Ureter (tissue), 1 donor: ENCODE measurements around the gene MTX1. TPM values are rescaled to one million over a fixed set of nuclear protein-coding genes. Genes with fewer than 3 reads are reported as not detected.

Experiments
- DNase-seq: peaks from one replicate; pipeline ENCODE4 v3.0.0-alpha.2; 2020; ENCODE audit warnings: low spot score
- total RNA-seq: library from RNA; stranded (reverse); gene quantifications from one replicate; pipeline ENCODE4 v1.2.4, GENCODE V29; 2023
- donor health status: DM: yes; HTN: yes; CAD: no.

The MTX1 gene
- total RNA-seq, 1 donor from 2014 or later = 31.6 TPM

DNA sequence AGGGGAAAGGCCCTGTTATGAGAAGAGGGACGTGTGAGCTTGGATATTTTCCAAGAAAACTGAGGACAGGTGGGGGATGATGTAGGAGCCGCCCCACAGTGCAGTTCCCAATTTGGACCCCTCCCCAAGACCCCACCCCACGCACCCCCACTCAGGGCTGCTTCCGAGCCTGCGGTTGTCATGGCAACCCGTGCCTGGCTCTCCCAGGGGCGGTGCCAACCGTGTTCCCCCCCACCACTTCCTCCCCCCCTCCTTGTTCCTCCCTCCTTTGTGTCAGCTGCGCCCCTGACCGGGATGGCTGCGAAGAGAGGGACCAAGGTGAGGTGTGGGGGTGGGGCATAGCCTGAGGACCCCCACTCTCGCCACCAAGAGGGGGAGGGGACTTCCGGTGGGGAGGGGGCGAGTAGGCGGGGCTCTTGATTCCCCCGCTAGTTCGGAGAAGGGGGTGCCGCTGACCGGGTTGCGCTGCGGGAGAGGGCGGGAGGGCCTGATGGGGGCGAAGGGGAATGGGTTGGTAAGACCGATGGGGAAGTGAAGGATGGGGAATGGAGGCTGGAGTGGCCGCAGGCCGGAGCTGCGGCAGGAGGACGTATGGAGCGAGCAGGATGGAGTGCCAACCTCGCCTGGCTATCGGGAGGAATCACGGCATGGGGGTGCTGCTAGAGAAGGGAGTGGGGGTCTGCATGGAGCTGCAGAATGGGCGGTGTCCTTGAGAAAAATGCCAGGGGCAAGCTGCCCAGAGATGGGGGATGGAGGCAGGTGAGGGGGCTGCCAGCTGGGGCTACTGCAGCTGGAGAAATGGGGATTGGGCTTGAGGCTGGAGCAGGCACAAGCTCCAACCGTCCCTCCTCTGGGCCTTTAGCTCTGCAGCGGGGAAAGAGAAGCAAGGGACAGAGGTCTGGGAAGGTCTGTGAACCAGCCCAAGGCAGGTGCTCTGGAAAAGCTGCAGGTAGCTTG is 33.9 kb upstream of the MTX1 start:
- DNase-seq = peak; percentile 45

DNA sequence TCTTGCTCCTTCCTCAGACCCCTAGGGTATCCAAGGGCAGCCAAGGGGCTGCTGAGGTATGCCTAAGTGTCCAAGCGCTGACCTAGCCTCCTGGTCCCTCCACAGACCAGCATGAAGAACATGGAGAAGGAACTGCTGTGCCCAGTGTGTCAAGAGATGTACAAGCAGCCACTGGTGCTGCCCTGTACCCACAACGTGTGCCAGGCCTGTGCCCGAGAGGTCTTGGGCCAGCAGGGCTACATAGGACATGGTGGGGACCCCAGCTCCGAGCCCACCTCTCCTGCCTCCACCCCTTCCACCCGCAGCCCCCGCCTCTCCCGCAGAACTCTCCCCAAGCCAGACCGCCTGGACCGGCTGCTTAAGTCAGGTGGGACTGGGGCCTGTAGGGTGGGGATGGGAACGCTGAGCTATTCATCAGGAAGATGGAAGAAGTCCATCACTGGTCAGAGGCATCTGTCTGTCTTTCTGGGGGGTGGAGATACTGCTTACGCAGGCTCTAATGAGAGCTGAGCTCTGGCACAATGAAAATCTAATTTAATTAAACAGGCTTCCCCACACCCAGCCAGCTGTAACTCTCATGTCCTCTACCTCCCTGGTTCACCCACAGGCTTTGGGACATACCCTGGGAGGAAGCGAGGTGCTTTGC is 33.1 kb upstream of the MTX1 start:
- DNase-seq = peak; percentile 46

DNA sequence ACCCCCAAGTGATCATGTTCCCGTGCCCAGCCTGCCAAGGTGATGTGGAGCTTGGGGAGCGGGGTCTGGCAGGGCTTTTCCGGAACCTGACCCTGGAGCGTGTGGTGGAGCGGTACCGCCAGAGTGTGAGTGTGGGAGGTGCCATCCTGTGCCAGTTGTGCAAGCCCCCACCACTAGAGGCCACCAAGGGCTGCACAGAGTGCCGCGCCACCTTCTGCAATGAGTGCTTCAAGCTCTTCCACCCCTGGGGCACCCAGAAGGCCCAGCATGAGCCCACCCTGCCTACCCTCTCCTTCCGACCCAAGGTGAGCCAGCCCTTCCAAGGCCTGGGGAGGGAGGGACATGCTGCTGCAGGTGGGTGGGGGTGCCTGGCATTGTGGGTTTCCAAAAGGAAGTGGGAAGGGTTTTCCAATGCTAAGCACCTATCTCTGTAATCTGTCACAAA is 32.5 kb upstream of the MTX1 start:
- peak; percentile 43 for DNase-seq

DNA sequence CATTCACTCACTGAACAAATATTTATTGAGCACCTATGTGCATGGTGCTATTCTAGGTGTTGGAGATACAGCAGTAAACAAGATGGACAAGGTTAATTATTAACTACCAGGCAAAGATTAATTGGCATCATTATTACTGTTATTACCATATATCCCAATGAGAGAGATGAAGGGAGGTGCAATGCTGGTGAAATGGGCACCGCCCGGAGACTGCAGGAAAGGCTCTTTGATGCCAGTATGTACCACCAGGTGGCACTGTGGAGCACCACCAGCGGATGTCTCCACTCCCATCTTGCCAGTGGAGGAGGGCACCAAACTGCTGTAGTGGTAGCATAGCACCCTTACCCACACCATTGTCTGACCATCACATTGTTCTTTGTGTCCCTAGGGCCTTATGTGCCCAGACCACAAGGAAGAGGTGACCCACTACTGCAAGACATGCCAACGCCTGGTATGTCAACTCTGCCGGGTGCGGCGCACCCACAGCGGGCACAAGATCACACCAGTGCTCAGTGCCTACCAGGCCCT is 31.9 kb upstream of the MTX1 start:
- peak; percentile 91 for DNase-seq

DNA sequence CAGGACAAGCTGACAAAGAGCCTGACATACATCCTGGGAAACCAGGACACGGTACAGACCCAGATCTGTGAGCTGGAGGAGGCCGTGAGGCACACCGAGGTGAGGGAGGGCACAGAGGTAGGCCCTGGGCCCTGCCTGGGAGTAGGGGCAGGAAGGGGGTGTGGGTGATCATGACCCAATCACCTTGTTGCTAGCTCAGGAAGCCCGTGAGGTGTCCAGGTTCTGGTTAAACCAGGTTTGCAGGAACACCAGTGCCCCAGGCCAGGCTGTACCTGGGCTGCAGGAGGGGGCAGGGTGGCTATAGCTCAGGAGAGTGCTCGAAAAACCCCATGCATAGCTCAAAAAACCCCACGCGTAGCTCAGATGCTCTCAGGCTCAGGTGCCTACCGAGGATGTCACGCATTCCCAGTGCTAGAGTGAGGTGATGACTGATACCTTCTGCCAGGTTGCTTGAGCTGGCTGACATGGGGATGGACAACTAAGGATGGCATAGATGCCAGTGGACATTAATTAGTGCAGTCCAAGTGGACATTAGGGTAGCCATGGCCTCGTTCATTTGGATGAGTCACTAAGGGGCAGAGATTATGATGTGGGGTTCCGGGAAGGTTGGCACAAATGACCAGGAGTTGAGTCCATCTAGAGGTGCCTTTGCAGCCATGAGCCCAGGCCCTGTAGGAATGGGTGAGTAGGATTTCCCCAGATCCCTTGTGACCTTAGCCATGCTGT is 31.1 kb upstream of the MTX1 start:
- peak; percentile 77 for DNase-seq

DNA sequence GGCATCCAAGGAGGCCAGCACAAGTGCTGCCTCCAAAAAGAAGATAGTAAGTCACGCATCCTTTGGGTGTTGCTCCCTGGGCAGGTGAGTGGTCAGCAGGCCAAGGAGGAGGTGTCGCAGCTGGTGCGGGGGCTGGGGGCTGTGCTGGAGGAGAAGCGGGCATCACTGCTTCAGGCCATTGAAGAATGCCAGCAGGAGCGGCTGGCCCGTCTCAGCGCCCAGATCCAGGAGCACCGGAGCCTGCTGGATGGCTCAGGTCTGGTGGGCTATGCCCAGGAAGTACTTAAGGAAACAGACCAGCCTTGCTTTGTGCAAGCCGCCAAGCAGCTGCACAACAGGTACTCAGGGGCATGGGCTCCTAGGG is 30.6 kb upstream of the MTX1 start:
- DNase-seq = peak; percentile 42

DNA sequence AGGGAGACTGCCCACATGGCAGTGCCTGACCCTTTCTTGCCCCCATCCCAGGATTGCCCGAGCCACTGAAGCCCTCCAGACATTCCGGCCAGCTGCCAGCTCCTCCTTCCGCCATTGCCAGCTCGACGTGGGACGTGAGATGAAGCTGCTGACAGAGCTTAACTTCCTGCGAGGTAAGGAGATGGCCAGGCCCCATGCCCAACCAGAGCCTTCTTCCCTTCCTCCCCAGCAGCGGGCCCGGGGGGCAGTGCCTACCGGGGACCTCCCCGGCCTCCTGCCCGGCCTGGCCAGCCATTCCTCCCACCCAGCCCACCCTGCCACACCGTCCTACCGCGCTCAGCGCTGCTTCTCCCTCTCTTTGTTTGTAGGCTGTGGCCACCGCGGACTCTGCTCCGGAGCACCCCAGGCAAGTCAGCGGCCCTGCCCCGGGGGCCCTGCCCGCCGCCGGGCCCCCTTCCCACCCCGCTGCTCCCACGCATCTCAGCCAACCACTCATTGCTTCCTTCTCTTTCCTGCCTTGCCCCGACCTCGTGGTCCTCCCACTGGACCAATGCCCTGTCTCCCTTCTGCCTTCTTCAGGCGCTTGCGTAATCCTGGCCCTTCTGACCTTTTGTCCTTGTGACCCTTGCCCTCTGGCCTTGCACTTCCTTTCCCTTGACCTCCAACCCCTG is 29.9 kb upstream of the MTX1 start:
- DNase-seq = peak; percentile 44

DNA sequence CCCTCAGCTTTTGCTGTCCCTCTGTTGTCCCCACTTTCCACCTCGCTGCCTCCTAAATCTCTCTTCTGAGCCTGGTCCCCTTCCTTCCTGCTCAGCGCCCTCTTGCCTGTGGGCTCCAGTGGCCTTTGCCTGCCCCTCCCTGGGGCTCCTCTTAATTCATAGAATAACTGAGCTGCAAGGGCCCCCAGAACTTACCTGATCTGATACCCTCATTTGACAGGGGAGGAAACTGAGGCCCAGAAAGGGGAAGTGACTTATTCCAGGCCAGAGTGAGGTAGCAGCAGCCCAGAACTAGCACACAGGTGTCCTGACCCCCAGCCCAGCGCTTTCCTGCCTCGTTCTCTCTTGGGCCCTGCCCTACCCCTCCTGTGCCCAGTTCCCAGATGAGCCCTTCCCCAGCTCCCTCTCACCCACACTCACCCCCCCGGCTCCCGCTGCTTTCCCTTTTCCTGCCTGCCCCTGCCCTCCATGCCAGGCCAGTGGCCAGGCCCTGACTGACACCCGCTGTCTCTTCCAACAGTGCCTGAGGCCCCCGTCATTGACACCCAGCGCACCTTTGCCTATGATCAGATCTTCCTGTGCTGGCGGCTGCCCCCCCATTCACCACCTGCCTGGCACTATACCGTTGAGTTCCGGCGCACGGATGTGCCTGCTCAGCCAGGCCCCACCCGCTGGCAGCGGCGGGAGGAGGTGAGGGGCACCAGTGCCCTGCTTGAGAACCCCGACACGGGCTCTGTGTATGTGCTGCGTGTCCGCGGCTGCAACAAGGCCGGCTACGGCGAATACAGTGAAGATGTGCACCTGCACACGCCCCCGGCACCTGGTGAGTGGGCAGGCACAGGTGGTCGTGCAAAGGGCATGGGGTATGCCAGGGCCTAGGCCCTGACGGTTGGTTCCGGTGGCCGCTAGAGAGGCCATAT is 29.1 kb upstream of the MTX1 start:
- peak; percentile 45 for DNase-seq

DNA sequence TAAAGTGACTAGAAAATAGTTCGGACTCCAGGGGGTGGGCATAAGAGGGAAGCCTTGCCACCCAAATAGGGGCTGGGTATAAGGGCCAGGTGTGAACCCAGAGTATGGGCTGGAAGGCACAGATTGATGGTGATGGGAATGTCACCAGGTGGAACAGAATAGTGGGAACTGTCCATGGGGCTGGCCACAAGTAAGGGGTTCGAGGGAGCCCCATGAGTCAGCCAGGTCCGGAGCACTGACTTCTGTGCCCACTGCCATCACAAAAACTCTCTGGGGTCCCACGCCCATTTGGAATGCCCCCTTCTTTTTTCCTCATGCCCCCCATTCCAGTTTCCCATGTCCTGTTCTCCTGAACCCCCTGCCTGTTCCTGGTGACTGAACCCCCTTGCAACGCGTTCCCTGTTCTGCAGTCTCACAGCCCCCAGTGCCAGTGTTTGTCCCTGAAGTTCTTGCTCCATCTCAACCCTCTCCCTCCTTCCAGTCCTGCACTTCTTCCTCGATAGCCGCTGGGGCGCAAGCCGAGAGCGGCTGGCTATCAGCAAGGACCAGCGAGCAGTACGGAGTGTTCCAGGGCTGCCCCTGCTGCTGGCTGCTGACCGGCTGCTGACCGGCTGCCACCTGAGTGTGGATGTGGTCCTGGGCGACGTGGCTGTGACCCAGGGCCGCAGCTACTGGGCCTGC is 27.0 kb upstream of the MTX1 start:
- DNase-seq = no peak

DNA sequence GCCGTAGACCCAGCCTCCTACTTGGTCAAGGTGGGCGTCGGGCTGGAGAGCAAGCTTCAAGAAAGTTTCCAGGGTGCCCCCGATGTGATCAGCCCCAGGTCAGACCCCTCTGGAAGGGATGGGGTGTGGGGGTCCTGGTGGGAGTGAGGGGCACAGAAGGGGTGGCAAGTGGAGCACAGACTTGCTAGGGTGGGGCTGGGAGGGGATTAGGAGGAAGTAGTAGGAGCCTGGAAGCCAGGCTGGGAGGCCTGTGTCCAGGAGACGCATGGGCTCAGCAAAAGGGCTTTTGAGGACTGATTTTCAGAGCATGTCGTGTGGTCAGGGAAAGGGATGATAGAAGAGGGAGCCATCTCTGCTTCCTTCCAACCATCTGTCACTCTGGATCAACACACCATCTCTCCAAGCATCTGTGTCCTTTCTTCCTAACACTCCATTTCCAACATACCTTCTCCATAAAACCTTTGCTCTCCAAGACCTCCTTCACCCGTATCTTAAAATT is 26.4 kb upstream of the MTX1 start:
- DNase-seq = no peak

DNA sequence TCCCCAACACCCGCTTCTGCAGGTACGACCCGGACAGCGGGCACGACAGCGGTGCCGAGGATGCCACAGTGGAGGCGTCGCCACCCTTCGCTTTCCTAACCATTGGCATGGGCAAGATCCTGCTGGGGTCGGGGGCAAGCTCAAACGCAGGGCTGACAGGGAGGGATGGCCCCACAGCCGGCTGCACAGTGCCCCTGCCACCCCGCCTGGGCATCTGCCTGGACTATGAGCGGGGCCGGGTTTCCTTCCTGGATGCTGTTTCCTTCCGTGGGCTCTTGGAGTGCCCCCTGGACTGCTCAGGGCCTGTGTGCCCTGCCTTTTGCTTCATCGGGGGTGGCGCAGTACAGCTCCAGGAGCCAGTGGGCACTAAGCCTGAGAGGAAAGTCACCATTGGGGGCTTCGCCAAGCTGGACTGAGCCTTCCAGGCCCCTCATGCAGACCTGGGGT is 24.7 kb upstream of the MTX1 start:
- DNase-seq = no peak

DNA sequence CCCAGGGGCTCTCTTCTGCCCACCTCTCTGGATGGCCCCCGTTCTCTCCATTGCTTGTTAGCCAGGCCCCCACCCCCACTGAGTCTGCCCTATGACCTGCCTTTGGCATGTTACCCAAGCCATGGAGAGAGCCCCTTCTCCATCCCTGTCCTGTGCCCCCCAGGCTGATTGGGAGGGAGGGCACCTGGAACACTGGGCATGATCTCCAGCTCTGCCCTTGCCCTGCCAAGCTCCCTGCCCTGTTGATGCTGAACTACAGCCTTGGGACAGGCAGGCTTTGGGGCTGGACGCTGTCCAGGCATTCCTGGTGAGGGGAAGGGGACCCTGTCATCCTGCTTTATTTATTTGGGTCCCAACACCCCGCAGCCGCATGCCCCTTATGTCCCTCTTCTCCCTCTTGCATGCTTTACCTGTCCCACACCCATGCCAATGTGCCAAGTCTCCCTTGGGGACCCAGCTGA is 24.1 kb upstream of the MTX1 start:
- no peak for DNase-seq

DNA sequence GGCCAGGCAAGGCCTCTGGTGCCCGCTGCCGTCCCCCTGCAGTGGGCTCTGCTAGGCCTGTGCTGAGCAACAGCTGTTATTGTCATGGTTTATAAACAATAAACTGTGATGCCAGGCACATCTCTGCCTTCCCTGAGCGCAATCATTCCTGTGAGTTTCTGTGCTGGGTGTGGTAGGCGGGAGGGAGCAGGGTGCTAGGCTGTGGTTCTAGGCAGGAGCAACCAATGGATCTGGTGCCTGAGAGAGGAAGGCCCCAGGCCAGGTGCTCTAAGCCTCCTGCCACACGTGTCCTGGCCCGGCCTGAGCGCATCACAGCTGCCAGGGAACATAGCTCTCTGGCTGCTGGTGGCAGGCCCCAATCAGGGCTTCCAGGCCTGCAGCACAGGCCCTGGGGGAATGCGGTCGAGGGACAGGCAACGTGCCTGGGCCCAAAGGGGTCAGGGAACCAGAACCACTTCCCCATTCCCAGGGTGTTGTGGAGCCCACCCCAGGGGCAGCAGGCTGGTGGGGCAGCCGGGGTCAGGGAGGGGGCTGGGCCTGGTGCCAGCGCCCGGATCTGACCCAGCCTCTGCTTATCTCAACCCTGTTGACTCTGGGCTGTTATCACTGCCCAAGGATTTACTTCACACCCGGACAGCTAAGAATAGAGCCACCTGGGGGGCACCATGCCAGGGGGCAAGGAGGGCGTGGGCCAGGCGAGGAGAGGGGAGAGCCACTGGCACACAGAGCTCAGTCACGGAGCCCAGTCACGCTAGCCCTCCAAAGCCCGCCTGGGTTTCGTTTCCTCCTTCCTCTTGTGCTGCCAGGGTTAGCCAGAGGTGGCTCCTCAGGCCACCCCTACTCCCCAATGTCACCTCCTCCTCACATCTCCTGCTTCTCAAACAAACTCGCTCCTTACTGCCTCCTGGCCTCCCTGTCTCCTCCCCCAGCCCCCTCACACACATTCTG is 23.4 kb upstream of the MTX1 start:
- peak; percentile 84 for DNase-seq

DNA sequence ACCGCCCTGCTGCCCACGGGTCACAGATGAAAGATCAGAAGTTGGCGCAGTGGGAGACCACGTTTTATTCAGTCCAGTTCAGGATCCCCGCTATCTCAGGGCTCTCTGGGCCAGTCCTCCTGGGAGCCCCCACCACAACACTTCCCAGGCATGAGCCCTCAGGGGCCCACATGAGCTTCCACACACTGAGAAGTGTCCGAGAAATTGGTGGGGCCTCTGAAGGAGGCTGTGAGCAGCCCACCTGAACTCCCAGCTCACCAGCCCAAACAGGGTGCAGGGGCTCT is 22.8 kb upstream of the MTX1 start:
- no peak for DNase-seq

DNA sequence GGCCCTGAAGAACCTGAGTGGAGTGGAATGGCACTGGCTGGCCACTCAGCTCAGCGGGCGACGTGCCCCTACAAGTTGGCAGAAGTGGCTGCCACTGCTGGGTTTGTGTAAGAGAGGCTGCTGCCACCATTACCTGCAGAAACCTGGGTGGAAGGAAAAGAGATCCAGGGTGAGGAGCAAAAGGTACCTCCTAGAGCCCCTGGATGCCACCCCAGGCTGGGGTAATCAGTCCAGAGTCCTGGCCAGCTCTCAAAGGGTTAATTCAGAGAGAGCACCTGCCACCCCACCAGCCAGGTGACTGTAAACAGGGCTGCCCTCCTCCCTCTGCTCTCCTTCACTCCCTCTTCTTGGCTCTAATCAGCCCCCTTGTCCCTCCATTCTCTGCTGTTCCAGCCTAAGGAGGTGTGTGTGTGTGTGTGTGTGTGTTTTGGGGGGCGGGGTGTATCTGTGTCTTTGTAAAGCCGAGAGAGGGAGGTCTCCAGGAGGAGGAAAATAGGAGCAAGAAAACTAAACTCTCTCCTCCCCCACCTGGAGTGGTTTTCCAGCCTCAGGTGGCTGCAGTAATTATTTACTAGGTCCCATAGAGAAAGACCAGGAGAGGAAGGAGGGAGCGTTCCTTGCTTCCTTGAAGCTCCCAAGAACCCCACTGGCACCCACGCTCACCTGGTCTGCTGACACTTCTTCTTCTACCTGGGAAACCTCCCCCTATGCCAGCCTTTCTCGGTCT is 22.3 kb upstream of the MTX1 start:
- no peak for DNase-seq

DNA sequence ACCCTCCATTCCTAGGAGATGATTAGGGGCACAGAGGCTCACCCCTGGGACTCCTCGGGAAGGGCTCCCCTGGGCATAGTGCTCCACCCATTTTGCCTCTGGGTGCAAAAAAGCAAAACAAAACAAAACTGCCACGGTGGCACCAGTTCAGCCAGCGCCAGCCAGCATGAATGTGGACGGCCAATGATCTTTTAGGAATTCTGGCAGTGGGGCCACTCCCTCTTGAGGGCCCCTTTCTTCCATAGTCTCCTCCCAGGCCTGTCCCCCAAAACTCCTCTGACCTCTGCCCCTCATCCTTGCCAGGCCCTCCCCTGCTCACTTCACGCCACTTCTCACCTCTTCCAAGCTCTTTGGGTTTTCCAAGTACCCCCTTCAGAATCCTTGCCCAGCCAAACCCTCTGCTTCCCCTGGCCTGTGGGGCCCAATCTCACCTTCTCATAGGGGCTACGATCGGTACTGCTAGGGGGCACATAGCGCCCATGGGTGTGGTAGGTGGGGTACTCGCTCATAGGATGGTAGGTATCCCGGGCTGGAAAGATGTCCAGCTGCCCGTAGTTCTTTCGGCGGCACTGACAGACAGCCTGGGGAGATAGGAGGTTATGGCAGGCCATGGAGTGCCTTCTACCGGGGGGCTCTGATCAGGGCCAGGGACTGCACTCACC is 21.6 kb upstream of the MTX1 start:
- no peak for DNase-seq

DNA sequence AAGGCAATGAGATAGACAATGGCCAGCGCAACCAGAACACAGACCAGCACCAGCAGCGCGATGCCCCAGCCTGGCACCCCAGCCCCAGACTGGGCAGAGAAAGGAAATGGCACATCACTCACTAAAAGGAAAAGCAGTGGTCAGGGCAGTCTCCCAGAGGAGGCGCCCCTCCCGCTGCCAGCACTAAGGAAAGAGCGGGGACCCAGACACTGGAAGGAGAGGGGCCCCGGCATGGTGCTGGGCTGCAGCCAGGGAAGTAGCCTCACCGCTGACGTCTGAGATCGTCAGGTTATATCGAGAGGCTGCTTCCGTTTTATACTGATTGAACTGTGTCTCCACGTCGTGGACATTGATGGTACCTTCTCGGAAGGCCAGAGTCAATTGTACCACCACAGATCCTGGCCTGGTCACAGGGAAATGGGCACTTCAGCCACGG is 21.0 kb upstream of the MTX1 start:
- DNase-seq = no peak
